HL-60 (cell line): ENCODE data around the gene CCDC85B.

ENCODE experiments used
- DNase-seq, 2 experiments: peaks; one replicate each; pipeline ENCODE4 v3.0.0-alpha.2; 2010 to 2020; ENCODE audit warnings: low read depth in 1 of 2, low spot score in 1 of 2
- H3K27ac ChIP-seq: fragments of 250-450 bp; sonication (Bioruptor Pico); replicated peaks from 2 replicates; pipeline ENCODE4 v1.5.1; 2020; ENCODE audit warnings: mild to moderate bottlenecking, moderate library complexity
- H3K27me3 ChIP-seq: fragments of 250-450 bp; sonication (Bioruptor Pico); 2 replicates; pipeline ENCODE4 v1.5.1; 2021; ENCODE audit warnings: mild to moderate bottlenecking, moderate library complexity; ENCODE audit not compliant: insufficient read depth, poor library complexity, severe bottlenecking
- H3K4me3 ChIP-seq: replicated peaks from 2 replicates; pipeline ENCODE4 v1.5.1; 2011; ENCODE audit warnings: mild to moderate bottlenecking, control low read depth, low read length; ENCODE audit not compliant: insufficient read depth
- CTCF ChIP-seq: IDR thresholded peaks from one replicate; pipeline ENCODE4 v1.5.1; 2011; ENCODE audit warnings: low read length, control low read depth, inconsistent platforms; ENCODE audit not compliant: insufficient read depth
- GABPA ChIP-seq: IDR thresholded peaks from 2 replicates; pipeline ENCODE4 v1.6.1; 2012; ENCODE audit warnings: low read depth
- POLR2AphosphoS5 ChIP-seq: IDR thresholded peaks from 2 replicates; pipeline ENCODE4 v1.6.1; 2012; ENCODE audit warnings: low read depth
- REST ChIP-seq: IDR thresholded peaks from 2 replicates; pipeline ENCODE4 v1.6.1; 2012; ENCODE audit warnings: low read depth; ENCODE audit not compliant: insufficient replicate concordance
- SPI1 ChIP-seq: IDR thresholded peaks from 2 replicates; pipeline ENCODE4 v1.6.1; 2012; ENCODE audit warnings: low read depth, mild to moderate bottlenecking, borderline replicate concordance

The CCDC85B gene

GRCh38 chr11:65912845-65913244, 22.4 kb downstream of the CCDC85B start:
- H3K27me3 ChIP-seq, result no peaks in the 10 kb centered on the region
- no peak for TF ChIP-seq POLR2AphosphoS5
- TF ChIP-seq REST, result no peak
- TF ChIP-seq CTCF, result no peak
- TF ChIP-seq GABPA, result no peak
- TF ChIP-seq SPI1, result no peak
- H3K4me3 ChIP-seq, result no peak overlapping the region
- no peak overlapping the region for H3K27ac ChIP-seq
- DNase-seq, result no peak

GRCh38 chr11:65915101-65915820, 24.8 kb downstream of the CCDC85B start:
- TF ChIP-seq GABPA (no peak), CTCF (no peak), SPI1 (no peak), REST (no peak), POLR2AphosphoS5 (peak; percentile 51)
- Histone ChIP-seq H3K27me3 (no peaks in the 10 kb centered on the region), H3K27ac (no peak overlapping the region), H3K4me3 (no peak overlapping the region)
- peak in 1 of 2 experiments; percentile 58 for DNase-seq

GRCh38 chr11:65915821-65916251, 25.4 kb downstream of the CCDC85B start:
- Histone ChIP-seq H3K27me3 (no peaks in the 10 kb centered on the region), H3K27ac (no peak overlapping the region), H3K4me3 (no peak overlapping the region)
- DNase-seq, result peak in 1 of 2 experiments; percentile 57
- TF ChIP-seq CTCF (no peak), POLR2AphosphoS5 (0 out of 2 replicates have a peak, but pooled peaks have one; percentile 2)

GRCh38 chr11:65916391-65916790, 25.9 kb downstream of the CCDC85B start:
- Histone ChIP-seq H3K27me3 (no peaks in the 10 kb centered on the region), H3K27ac (no peak overlapping the region), H3K4me3 (no peak overlapping the region)
- no peak for TF ChIP-seq CTCF
- no peak for TF ChIP-seq REST
- TF ChIP-seq GABPA, result no peak
- TF ChIP-seq SPI1, result no peak
- no peak for TF ChIP-seq POLR2AphosphoS5
- no peak for DNase-seq
